Adrenal gland (tissue), 5 donors: ENCODE data around the gene ADH6.

Experiments used
- POLR2A ChIP-seq, 2 donors: fragments of 450-650 bp; IDR thresholded peaks; one replicate each; pipeline ENCODE4 v1.6.1; 2017; ENCODE audit warnings: antibody characterized with exemption in 2 of 2, mild to moderate bottlenecking in 2 of 2, moderate library complexity in 1 of 2
- TF ChIP-seq, protein P1 (sequence below), 6 experiments: fragments of 450-650 bp in 4 of 6; fragments of 200-600 bp in 2 of 6; sonication (generic) in 1 of 6; IDR thresholded peaks; 1 replicate in 5 of 6; 2 replicates in 1 of 6; pipeline versions ENCODE4 v1.5.1 to v1.8.0; 2016 to 2021; ENCODE audit warnings: antibody characterized with exemption in 6 of 6, mild to moderate bottlenecking in 2 of 6, moderate library complexity in 1 of 6
- donor health status: DM: no; HTN: no; CAD: no.

DNA sequence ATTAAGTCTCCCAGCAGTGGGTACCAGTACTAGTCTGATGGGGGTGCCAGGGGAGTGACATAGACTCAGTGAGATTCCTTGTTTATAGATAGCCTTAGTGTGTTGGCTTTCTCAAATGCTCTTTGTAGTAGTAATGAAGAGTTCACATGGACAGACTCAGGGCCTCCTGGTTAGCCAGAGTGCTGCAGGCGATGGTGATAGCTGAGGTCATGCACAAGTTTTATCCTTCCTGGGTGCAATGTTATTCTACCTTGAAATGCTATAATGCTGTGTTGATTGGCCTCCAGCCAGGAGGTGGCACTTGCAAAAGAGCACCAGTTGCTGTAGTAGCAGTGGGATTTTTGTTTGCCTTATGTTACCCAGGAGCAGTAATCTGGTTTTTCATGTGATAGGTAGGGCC is 39.4 kb downstream of the ADH6 start:
- no peak for TF ChIP-seq POLR2A (IDR thresholded peaks at IDR 0.05)
- TF ChIP-seq, protein P1, sequence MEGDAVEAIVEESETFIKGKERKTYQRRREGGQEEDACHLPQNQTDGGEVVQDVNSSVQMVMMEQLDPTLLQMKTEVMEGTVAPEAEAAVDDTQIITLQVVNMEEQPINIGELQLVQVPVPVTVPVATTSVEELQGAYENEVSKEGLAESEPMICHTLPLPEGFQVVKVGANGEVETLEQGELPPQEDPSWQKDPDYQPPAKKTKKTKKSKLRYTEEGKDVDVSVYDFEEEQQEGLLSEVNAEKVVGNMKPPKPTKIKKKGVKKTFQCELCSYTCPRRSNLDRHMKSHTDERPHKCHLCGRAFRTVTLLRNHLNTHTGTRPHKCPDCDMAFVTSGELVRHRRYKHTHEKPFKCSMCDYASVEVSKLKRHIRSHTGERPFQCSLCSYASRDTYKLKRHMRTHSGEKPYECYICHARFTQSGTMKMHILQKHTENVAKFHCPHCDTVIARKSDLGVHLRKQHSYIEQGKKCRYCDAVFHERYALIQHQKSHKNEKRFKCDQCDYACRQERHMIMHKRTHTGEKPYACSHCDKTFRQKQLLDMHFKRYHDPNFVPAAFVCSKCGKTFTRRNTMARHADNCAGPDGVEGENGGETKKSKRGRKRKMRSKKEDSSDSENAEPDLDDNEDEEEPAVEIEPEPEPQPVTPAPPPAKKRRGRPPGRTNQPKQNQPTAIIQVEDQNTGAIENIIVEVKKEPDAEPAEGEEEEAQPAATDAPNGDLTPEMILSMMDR (IDR thresholded peaks at IDR 0.05), result no peak
